ENCODE results near the gene CDIP1.

CDIP1 gene

GRCh38 chr16:4514606-4515005 lies 24.0 kb downstream of the CDIP1 start:
- H3K4me3 ChIP-seq (ENCODE audit: low read depth, low read length) = no peak overlapping the region
- H3K36me3 ChIP-seq = peaks cover 26% of the 10 kb centered on the region
- H3K9me3 ChIP-seq = no peaks in the 10 kb centered on the region
- no peaks in the 10 kb centered on the region for H3K27me3 ChIP-seq
- no peaks in the 10 kb centered on the region for H3K4me1 ChIP-seq
- DNase-seq = no peak
- TF ChIP-seq, protein P1, sequence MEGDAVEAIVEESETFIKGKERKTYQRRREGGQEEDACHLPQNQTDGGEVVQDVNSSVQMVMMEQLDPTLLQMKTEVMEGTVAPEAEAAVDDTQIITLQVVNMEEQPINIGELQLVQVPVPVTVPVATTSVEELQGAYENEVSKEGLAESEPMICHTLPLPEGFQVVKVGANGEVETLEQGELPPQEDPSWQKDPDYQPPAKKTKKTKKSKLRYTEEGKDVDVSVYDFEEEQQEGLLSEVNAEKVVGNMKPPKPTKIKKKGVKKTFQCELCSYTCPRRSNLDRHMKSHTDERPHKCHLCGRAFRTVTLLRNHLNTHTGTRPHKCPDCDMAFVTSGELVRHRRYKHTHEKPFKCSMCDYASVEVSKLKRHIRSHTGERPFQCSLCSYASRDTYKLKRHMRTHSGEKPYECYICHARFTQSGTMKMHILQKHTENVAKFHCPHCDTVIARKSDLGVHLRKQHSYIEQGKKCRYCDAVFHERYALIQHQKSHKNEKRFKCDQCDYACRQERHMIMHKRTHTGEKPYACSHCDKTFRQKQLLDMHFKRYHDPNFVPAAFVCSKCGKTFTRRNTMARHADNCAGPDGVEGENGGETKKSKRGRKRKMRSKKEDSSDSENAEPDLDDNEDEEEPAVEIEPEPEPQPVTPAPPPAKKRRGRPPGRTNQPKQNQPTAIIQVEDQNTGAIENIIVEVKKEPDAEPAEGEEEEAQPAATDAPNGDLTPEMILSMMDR (IDR thresholded peaks at IDR 0.05; ENCODE audit: low read depth, low read length) = no peak

DNA sequence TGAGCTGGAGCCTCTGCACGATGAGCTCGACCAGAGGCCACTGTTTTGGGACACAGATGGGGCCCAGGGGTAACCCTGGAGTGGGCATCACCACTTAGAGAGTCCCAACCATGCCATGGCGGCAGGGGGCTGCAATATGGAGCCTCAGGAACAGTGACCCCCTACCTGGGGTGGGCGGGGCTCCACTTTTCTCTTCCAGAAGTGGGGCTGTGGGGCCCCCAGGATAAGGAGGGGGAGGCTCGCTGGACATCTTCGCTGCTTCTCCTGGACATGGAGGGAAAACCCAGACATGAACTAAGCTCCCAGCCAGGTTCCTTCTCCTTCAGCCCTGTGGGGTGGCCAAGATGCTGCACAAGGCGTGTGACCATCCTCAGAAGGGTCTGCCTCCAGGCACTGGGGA lies 24.7 kb downstream of the CDIP1 start:
- Histone ChIP-seq H3K4me3 (ENCODE audit: low read depth, low read length) (no peak overlapping the region), H3K9me3 (no peaks in the 10 kb centered on the region), H3K36me3 (peaks cover 30% of the 10 kb centered on the region), H3K4me1 (no peaks in the 10 kb centered on the region), H3K27me3 (no peaks in the 10 kb centered on the region)
- TF ChIP-seq, protein P1 (IDR thresholded peaks at IDR 0.05; ENCODE audit: low read depth, low read length) = no peak
- no peak for DNase-seq

DNA sequence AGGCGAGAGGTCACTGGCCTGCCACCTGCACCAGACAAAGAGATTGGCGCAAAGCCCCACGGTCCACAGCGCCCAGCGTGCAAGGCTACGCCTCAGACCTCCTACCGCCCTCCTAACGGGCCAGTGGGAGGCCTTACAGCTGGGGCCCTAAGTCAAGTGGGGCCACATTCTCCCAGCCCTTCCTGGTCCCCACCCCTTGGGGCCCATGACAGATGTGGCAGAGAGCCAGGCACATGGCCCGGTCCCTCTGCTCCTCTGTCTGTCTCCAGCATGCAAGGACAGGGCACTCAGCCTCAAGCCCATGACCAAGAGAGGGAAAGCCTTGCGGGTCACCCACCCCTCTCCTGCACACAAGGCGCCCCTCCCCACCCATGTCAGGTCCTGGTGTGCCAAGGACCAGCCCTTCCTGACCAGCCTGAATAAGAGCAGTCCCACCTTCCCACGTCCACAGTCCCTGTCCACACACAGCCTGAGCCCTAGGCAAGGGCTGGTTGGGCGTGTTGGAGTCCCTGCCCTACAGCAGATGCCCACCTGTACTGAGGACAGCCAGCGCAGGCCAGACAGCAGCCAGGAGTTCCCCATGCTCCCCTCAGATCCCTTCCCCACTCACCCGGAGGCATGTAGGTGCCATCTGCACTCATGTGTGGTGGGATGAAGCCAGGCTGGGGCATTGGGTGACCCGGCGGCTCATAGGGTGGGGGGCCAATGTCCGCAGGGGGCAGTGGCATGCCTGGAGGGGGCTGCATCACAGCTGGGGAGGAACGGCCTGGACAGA lies 25.3 kb downstream of the CDIP1 start:
- no peaks in the 10 kb centered on the region for H3K27me3 ChIP-seq
- H3K9me3 ChIP-seq = no peaks in the 10 kb centered on the region
- peaks cover 35% of the 10 kb centered on the region for H3K36me3 ChIP-seq
- no peak for DNase-seq
- H3K4me1 ChIP-seq = no peaks in the 10 kb centered on the region
- H3K4me3 ChIP-seq (ENCODE audit: low read depth, low read length) = no peak overlapping the region
- TF ChIP-seq, protein P1 (IDR thresholded peaks at IDR 0.05; ENCODE audit: low read depth, low read length) = no peak

GRCh38 chr16:4512473-4512872 lies 26.1 kb downstream of the CDIP1 start:
- TF ChIP-seq, protein P1 (IDR thresholded peaks at IDR 0.05; ENCODE audit: low read depth, low read length) = no peak
- no peak for DNase-seq
- no peaks in the 10 kb centered on the region for H3K9me3 ChIP-seq
- H3K4me3 ChIP-seq (ENCODE audit: low read depth, low read length) = no peak overlapping the region
- H3K27me3 ChIP-seq = no peaks in the 10 kb centered on the region
- H3K4me1 ChIP-seq = no peaks in the 10 kb centered on the region
- peaks cover 43% of the 10 kb centered on the region for H3K36me3 ChIP-seq

GRCh38 chr16:4511441-4512082 lies 27.0 kb downstream of the CDIP1 start:
- no peaks in the 10 kb centered on the region for H3K9me3 ChIP-seq
- peak; percentile 75 for DNase-seq
- TF ChIP-seq, protein P1 (IDR thresholded peaks at IDR 0.05; ENCODE audit: low read depth, low read length) = peak; percentile 77
- H3K36me3 ChIP-seq = peaks cover 52% of the 10 kb centered on the region
- H3K4me1 ChIP-seq = no peaks in the 10 kb centered on the region
- H3K27me3 ChIP-seq = no peaks in the 10 kb centered on the region
- H3K4me3 ChIP-seq (ENCODE audit: low read depth, low read length) = no peak overlapping the region

Data from BE2C (cell line).